Fibroblast of pulmonary artery (primary cell): ENCODE data around the gene COG5.
A peak's percentile ranks its signal among the peaks of the same experiment; 100 is the strongest.

ENCODE experiments used
- DNase-seq: peaks from one replicate; pipeline ENCODE4 v3.0.0-alpha.2; 2010; ENCODE audit warnings: low read depth
- H3K4me3 ChIP-seq: replicated peaks from 2 replicates; pipeline ENCODE4 v1.5.1; 2011; ENCODE audit warnings: low read depth, mild to moderate bottlenecking, control low read depth, low read length, moderate library complexity
- CTCF ChIP-seq: IDR thresholded peaks from 2 replicates; pipeline ENCODE4 v1.5.1; 2011; ENCODE audit warnings: mild to moderate bottlenecking, control low read depth, low read length, inconsistent platforms; ENCODE audit errors: missing control alignments

Gene COG5

GRCh38 chr7:107599262-107599661, 35.5 kb upstream of the COG5 start:
- TF ChIP-seq CTCF, result no peak

GRCh38 chr7:107597953-107598352, 34.2 kb upstream of the COG5 start:
- H3K4me3 ChIP-seq, result no peak overlapping the region
- no peak for DNase-seq
- no peak for TF ChIP-seq CTCF

More at GRCh38 chr7:107599262-107599661, 35.5 kb upstream of the COG5 start:
- no peak for DNase-seq
- H3K4me3 ChIP-seq, result no peak overlapping the region

- no peak overlapping the region for H3K4me3 ChIP-seq
- DNase-seq, result no peak
- TF ChIP-seq CTCF, result no peak
Measured at GRCh38 chr7:107597582-107597916, 33.8 kb upstream of the COG5 start.

- peak; percentile 81 for DNase-seq
- TF ChIP-seq CTCF, result no peak
- H3K4me3 ChIP-seq, result no peak overlapping the region
Measured at GRCh38 chr7:107596881-107597581, 33.3 kb upstream of the COG5 start.

GRCh38 chr7:107594961-107595737, 31.4 kb upstream of the COG5 start:
- DNase-seq, result peak; percentile 98
- TF ChIP-seq CTCF, result no peak
- no peak overlapping the region for H3K4me3 ChIP-seq

GRCh38 chr7:107593025-107593410, 29.3 kb upstream of the COG5 start:
- peak; percentile 55 for DNase-seq
- TF ChIP-seq CTCF, result no peak
- H3K4me3 ChIP-seq, result no peak overlapping the region
